ENCODE results near the gene STXBP5L.

- TF ChIP-seq POLR2A (IDR thresholded peaks at IDR 0.05; ENCODE audit: low read length) (no peak), GATA1 (IDR thresholded peaks at IDR 0.05; ENCODE audit: low read depth, low read length) (no peak)
Observed at GRCh38 chr3:121414924-121415323, 506.9 kb downstream of the STXBP5L start.
